Choroid plexus epithelial cell (primary cell): ENCODE results near the gene FZD8.
"Not testable (repeated sequence)": the region's sequence is repeated elsewhere in the genome, so short reads cannot be mapped to it uniquely, and the experiment has no call there.

Experiments used
- DNase-seq: peaks from one replicate; pipeline ENCODE4 v3.0.0-alpha.2; 2010; ENCODE audit warnings: low read depth
- H3K4me3 ChIP-seq: 2 replicates; pipeline ENCODE4 v1.5.1; 2011; ENCODE audit warnings: low read depth, mild to moderate bottlenecking, control low read depth, low read length, moderate library complexity
- TF ChIP-seq, protein P1 (sequence below): conservative IDR thresholded peaks from 2 replicates; pipeline ENCODE4 v1.5.1; 2011; ENCODE audit warnings: low read depth, mild to moderate bottlenecking, control low read depth, inconsistent platforms, low read length, moderate library complexity

Gene FZD8, protein sequence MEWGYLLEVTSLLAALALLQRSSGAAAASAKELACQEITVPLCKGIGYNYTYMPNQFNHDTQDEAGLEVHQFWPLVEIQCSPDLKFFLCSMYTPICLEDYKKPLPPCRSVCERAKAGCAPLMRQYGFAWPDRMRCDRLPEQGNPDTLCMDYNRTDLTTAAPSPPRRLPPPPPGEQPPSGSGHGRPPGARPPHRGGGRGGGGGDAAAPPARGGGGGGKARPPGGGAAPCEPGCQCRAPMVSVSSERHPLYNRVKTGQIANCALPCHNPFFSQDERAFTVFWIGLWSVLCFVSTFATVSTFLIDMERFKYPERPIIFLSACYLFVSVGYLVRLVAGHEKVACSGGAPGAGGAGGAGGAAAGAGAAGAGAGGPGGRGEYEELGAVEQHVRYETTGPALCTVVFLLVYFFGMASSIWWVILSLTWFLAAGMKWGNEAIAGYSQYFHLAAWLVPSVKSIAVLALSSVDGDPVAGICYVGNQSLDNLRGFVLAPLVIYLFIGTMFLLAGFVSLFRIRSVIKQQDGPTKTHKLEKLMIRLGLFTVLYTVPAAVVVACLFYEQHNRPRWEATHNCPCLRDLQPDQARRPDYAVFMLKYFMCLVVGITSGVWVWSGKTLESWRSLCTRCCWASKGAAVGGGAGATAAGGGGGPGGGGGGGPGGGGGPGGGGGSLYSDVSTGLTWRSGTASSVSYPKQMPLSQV

DNA sequence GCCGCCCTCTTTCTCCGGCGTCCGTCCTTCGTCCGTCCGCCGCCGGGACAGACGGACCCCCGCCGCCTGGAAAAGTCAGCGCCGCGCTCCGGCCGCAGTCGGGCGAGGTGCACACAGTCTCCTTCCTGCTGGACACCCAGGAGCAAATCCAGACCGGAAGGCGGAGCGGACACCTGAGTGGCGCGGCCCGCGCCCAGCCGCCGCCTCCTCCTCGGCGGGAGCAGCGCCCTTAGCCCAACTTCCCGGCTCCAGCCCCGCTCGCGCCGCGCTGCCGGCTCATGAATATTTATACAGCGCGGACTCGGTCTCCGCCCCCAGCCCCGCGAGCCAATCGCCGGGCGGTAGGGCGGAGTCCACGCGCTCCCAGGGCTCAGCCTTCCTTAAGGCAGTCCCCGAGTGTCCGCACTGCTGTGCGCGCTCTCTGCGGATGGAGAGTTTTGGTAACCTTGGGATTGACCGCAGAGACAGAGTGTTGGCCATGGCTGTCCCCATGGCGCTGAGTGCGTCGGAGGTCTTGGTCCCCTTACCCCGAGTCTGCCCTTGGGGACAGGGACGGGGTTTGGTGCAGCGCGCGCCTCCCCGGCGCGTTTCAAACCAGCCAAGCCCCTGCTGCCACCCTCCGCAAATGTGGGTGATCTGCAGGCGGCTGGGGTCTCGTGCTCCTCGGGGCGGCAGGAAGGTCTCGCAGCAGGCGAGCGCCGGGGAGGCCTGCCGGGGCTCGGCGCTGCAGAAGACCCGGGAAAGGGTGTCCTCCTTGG, at the start of gene FZD8:
Gene FZD8, minus strand, starts transcription at position 262 of the 758 bp plus-strand sequence. CDS start 867 bp downstream, outside the sequence.
- H3K4me3 ChIP-seq, result peak within 1 kb of the TSS; percentile 76
- DNase-seq, result peak; percentile 96
- TF ChIP-seq, protein P1, sequence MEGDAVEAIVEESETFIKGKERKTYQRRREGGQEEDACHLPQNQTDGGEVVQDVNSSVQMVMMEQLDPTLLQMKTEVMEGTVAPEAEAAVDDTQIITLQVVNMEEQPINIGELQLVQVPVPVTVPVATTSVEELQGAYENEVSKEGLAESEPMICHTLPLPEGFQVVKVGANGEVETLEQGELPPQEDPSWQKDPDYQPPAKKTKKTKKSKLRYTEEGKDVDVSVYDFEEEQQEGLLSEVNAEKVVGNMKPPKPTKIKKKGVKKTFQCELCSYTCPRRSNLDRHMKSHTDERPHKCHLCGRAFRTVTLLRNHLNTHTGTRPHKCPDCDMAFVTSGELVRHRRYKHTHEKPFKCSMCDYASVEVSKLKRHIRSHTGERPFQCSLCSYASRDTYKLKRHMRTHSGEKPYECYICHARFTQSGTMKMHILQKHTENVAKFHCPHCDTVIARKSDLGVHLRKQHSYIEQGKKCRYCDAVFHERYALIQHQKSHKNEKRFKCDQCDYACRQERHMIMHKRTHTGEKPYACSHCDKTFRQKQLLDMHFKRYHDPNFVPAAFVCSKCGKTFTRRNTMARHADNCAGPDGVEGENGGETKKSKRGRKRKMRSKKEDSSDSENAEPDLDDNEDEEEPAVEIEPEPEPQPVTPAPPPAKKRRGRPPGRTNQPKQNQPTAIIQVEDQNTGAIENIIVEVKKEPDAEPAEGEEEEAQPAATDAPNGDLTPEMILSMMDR, result peak; percentile 24

DNA sequence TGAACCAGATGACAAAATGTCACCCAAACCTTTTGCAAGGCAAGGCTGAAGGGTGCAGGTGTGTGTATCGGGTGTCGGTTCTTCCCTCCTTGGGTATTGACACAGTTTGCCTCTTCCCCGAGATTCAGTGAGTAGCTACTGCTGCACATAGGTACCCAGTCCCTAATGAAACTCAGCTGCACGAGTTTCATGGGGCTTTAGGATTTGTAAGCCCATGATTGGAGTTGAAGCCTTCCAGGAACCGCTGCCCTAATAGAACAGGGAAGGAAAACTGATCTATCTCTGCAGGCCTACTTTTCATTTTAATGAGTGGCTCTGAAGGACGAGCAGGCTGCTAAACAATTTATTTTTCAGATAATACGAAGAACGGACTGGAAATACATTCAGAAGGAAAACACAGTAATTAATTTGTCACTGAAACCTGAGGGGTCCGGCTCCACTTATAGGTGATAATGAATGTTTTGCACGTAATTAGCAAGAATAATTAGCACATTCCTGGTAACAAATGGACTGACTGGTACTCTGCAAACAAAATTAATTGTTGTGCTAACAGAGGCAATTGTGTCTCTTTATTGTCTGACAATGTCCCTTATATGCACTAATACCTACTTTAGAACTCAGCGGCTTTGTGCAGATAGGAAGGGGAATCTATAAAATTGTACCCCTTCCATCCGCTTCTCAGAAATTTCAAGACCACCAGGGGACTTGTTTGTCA, 49.6 kb upstream of the FZD8 start:
- DNase-seq, result no peak
- no peak overlapping the region for H3K4me3 ChIP-seq
- TF ChIP-seq, protein P1, result no peak

DNA sequence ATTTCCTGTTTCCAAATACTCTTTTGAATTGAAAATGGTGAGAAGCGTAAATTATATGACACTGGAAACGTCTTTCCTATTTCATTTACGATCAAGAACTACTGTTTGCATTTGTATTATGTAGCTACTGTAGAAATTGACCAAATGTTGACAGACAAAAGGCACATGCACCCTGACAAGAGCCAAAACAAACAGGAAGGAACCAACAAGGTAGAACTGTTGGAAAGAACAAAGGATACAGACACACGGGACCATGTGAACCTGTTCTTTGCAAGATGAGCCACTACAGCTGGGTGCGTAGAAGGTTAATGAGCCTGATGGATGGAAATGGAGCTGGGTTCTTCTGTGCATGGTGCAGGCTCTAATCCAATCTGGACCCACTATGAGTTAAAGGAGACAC, 48.4 kb upstream of the FZD8 start:
- DNase-seq, result no peak
- TF ChIP-seq, protein P1, result no peak
- H3K4me3 ChIP-seq, result no peak overlapping the region

DNA sequence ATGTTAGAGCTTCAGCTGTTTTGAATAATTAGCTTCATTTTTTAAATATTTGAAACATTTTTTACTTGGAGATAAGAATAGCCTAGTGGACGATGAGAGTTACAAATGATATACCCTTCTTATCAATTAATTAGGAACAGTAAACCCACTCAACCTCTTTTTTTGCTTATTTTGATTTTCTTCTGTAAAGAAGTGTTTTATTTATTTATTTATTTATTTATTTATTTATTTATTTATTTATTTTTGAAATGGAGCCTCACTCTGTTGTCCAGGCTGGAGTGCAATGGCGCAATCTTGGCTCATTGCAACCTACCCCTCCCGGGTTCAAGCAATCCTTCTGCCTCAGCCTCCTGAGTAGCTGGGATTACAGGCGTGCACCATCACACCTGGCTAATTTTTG, 43.8 kb upstream of the FZD8 start:
- not testable (repeated sequence) for H3K4me3 ChIP-seq, DNase-seq

DNA sequence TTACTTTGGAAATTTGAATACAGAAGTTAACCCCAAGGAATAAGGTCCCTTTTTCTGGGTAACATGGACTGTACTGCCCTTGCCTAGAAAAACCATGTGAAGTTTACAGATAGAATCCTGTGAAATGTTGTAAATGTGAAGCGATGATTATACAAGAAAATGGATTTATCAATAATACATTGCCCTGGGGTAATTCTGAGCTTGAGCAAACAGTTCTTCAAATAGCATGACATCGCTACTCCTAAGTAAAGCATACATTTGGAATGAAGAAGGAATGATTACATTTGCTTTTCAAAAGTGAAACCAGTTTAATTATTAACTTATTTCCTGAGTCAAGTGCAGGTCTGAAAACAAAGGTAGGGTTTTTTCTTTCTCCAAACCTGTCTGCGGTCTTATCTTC, 43.3 kb upstream of the FZD8 start:
- TF ChIP-seq, protein P1, result no peak
- no peak for DNase-seq
- H3K4me3 ChIP-seq, result no peak overlapping the region

DNA sequence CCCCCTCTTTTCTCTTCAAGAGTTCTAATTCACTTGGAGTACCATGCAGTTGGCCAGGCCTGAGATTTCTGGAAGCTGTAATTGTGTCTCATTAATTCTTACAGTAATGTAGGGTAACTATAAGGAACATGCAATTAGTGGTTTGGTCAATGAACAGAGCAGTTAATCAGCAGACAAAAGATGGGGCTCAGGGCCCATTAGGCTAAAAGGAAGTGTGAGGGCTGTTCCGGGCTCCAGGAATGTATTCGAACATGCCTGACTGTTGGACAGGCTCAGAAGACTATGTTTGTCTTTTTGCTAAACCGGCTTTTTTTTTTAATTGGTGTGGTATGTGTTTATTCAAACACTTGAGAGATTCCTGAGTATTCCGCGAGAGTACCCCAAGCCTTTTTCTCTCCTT, 42.5 kb upstream of the FZD8 start:
- H3K4me3 ChIP-seq, result no peak overlapping the region
- TF ChIP-seq, protein P1, result no peak
- DNase-seq, result no peak

DNA sequence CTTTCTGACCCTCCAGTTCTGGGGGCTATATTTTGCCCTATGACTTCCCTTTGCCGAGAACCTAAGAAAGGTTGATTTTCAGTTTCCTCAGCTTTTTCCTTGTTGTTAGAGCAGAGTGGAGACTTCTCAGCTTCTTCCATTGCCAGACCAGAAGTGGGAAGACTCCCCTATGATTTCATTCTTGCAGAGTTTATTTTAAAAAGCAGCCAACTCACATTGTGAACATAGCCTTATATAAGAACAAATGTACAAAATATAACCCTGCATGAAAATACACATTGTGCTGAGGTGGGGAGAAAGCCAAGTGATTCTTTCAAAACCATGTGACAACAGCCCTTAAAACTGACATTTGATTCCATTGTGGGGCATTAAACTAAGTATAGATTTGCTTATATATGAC, 33.8 kb upstream of the FZD8 start:
- no peak overlapping the region for H3K4me3 ChIP-seq
- DNase-seq, result no peak
- TF ChIP-seq, protein P1, result no peak
